H1 (cell line): ENCODE data around the gene AP2A2. TPM values are rescaled to one million over a fixed set of nuclear protein-coding genes. Genes with fewer than 3 reads are reported as not detected.

Experiments
- CTCF ChIA-PET: fragments of 300-600 bp; sonication (Branson Sonifier 250); formaldehyde crosslinking; loops from one replicate; lab custom pipeline; 2021; ENCODE audit not compliant: partially characterized antibody; lab: Charles Lee
- POLR2A ChIA-PET: fragments of 300-600 bp; sonication (Branson Sonifier 250); formaldehyde crosslinking; loops from one replicate; lab custom pipeline; 2021; ENCODE audit warnings: inconsistent platforms; ENCODE audit not compliant: partially characterized antibody; lab: Charles Lee
- DNase-seq, 2 experiments: peaks; one replicate each; pipeline versions ENCODE4 v3.0.0 to v3.0.0-alpha.2; 2010 to 2022; ENCODE audit warnings: low spot score in 2 of 2, low read depth in 1 of 2, mixed read lengths in 1 of 2
- FAIRE-seq: peaks from 2 replicates; lab custom pipeline; 2011; peaks lifted over from hg19 to GRCh38; lab: Jason Lieb, UNC
- H2AFZ ChIP-seq: 2 replicates; pipeline ENCODE4 v1.8.1; 2012; ENCODE audit warnings: low read length, inconsistent platforms
- H2AK5ac ChIP-seq: 2 replicates; pipeline ENCODE4 v1.6.1; 2013; ENCODE audit warnings: low read depth, low read length
- H2BK120ac ChIP-seq: replicated peaks from 2 replicates; pipeline ENCODE3; 2013; ENCODE audit warnings: low read depth, low read length, inconsistent platforms
- H2BK12ac ChIP-seq: 2 replicates; pipeline ENCODE4 v1.6.1; 2013; ENCODE audit warnings: low read depth, low read length
- H2BK15ac ChIP-seq: 2 replicates; pipeline ENCODE4 v1.6.1; 2013; ENCODE audit warnings: low read length
- H2BK20ac ChIP-seq: 2 replicates; pipeline ENCODE4 v1.6.1; 2013; ENCODE audit warnings: low read length
- H2BK5ac ChIP-seq: 2 replicates; pipeline ENCODE4 v1.6.1; 2013; ENCODE audit warnings: low read depth, low read length
- H3K14ac ChIP-seq: 2 replicates; pipeline ENCODE4 v1.6.1; 2013; ENCODE audit warnings: inconsistent platforms; ENCODE audit not compliant: insufficient read length
- H3K18ac ChIP-seq: 2 replicates; pipeline ENCODE4 v1.6.1; 2013; ENCODE audit warnings: low read length; ENCODE audit errors: extremely low read depth
- H3K23ac ChIP-seq: 2 replicates; pipeline ENCODE4 v1.6.1; 2013; ENCODE audit warnings: inconsistent platforms; ENCODE audit not compliant: insufficient read length
- H3K23me2 ChIP-seq: 2 replicates; pipeline ENCODE4 v1.6.1; 2013; ENCODE audit warnings: low read depth, low read length
- H3K27ac ChIP-seq: 2 replicates; pipeline ENCODE4 v1.6.1; 2011; ENCODE audit warnings: low read depth, low read length, inconsistent platforms
- H3K27me3 ChIP-seq, 4 experiments: replicated peaks in 1 of 4; 1 replicate in 1 of 4; 2 replicates in 3 of 4; pipeline versions ENCODE4 v1.6.1 to v1.8.1; 2011 to 2013; ENCODE audit warnings: low read length in 3 of 4, mild to moderate bottlenecking in 3 of 4, inconsistent platforms in 2 of 4, mixed read lengths in 2 of 4, moderate library complexity in 1 of 4; ENCODE audit not compliant: control insufficient read depth in 3 of 4, insufficient read depth in 3 of 4; ENCODE audit errors: extremely low read depth in 1 of 4
- H3K36me3 ChIP-seq, 4 experiments: 2 replicates each; pipeline versions ENCODE4 v1.6.1 to v1.8.1; 2011 to 2013; ENCODE audit warnings: mild to moderate bottlenecking in 4 of 4, low read length in 3 of 4, moderate library complexity in 2 of 4, control low read depth in 1 of 4, inconsistent platforms in 1 of 4; ENCODE audit not compliant: insufficient read depth in 4 of 4, control insufficient read depth in 2 of 4
- H3K4ac ChIP-seq: replicated peaks from 2 replicates; pipeline ENCODE3; 2013; ENCODE audit warnings: low read length, low read depth, mixed read lengths, inconsistent platforms; ENCODE audit not compliant: insufficient read length
- H3K4me1 ChIP-seq, 4 experiments: replicated peaks in 1 of 4; 1 replicate in 1 of 4; 2 replicates in 3 of 4; pipeline versions ENCODE4 v1.6.1 to v1.8.1; 2011 to 2013; ENCODE audit warnings: low read length in 3 of 4, inconsistent platforms in 2 of 4, mixed read lengths in 1 of 4; ENCODE audit not compliant: insufficient read depth in 4 of 4, control insufficient read depth in 3 of 4
- H3K4me2 ChIP-seq, 2 experiments: 2 replicates each; pipeline versions ENCODE4 v1.6.1 to v1.8.1; 2011 to 2013; ENCODE audit warnings: low read depth in 2 of 2, low read length in 2 of 2, control low read depth in 1 of 2, inconsistent platforms in 1 of 2, mild to moderate bottlenecking in 1 of 2; ENCODE audit not compliant: insufficient read depth in 1 of 2
- H3K4me3 ChIP-seq, 4 experiments: fragments of 200-600, 300-600 bp in 1 of 4; sonication (generic), shearing (Covaris generic), sonication (Bioruptor Twin) in 1 of 4; 2 replicates each; pipeline versions ENCODE4 v1.5.1 to v1.8.1; 2011 to 2016; ENCODE audit warnings: low read length in 4 of 4, low read depth in 3 of 4, control low read depth in 2 of 4, inconsistent platforms in 2 of 4, mild to moderate bottlenecking in 2 of 4, mixed read lengths in 1 of 4, moderate library complexity in 1 of 4; ENCODE audit not compliant: insufficient read depth in 2 of 4; ENCODE audit errors: extremely low read depth in 1 of 4
- H3K56ac ChIP-seq: replicated peaks from 2 replicates; pipeline ENCODE3; 2013; ENCODE audit warnings: low read depth, mild to moderate bottlenecking, mixed read lengths, low read length, inconsistent platforms; ENCODE audit not compliant: insufficient read length
- H3K79me1 ChIP-seq: 2 replicates; pipeline ENCODE4 v1.6.1; 2013; ENCODE audit warnings: low read depth, low read length, control low read depth
- H3K79me2 ChIP-seq, 2 experiments: 2 replicates each; pipeline versions ENCODE4 v1.6.1 to v1.8.1; 2012 to 2013; ENCODE audit warnings: low read length in 2 of 2, mild to moderate bottlenecking in 2 of 2, inconsistent platforms in 1 of 2; ENCODE audit not compliant: insufficient read depth in 2 of 2, control insufficient read depth in 1 of 2
- H3K9ac ChIP-seq, 4 experiments: replicated peaks in 1 of 4; 1 replicate in 1 of 4; 2 replicates in 3 of 4; pipeline versions ENCODE4 v1.6.1 to v1.8.1; 2011 to 2013; ENCODE audit warnings: low read depth in 3 of 4, low read length in 3 of 4, control low read depth in 2 of 4, mild to moderate bottlenecking in 2 of 4, moderate library complexity in 2 of 4, inconsistent platforms in 1 of 4; ENCODE audit errors: extremely low read depth in 1 of 4
- H3K9me3 ChIP-seq, 2 experiments: 2 replicates each; pipeline versions ENCODE4 v1.6.1 to v1.8.1; 2012 to 2013; ENCODE audit warnings: mild to moderate bottlenecking in 2 of 2, moderate library complexity in 2 of 2, control low read depth in 1 of 2, inconsistent platforms in 1 of 2, low read depth in 1 of 2, low read length in 1 of 2, mixed read lengths in 1 of 2; ENCODE audit not compliant: insufficient read depth in 2 of 2
- H4K20me1 ChIP-seq, 2 experiments: replicated peaks in 1 of 2; 2 replicates each; pipeline versions ENCODE3 to v1.8.1; 2011 to 2013; ENCODE audit warnings: inconsistent platforms in 2 of 2, low read length in 2 of 2, mild to moderate bottlenecking in 1 of 2; ENCODE audit not compliant: insufficient read depth in 2 of 2, control insufficient read depth in 1 of 2
- H4K5ac ChIP-seq: 2 replicates; pipeline ENCODE4 v1.6.1; 2013; ENCODE audit warnings: low read length, low read depth, mixed read lengths, inconsistent platforms; ENCODE audit not compliant: insufficient read length
- H4K8ac ChIP-seq: 2 replicates; pipeline ENCODE4 v1.8.0; 2013; ENCODE audit warnings: mild to moderate bottlenecking, moderate library complexity, low read length, inconsistent platforms; ENCODE audit not compliant: insufficient read depth; ENCODE audit errors: extremely low read depth
- H4K91ac ChIP-seq: replicated peaks from 2 replicates; pipeline ENCODE3; 2013; ENCODE audit warnings: low read length, mixed read lengths, inconsistent platforms; ENCODE audit not compliant: insufficient read length
- BCL11A ChIP-seq, 2 experiments: IDR thresholded peaks; one replicate each; pipeline ENCODE4 v1.6.1; 2011; ENCODE audit warnings: low read depth in 2 of 2, low read length in 2 of 2, mild to moderate bottlenecking in 2 of 2
- BRCA1 ChIP-seq: IDR thresholded peaks from 2 replicates; pipeline ENCODE4 v1.6.1; 2012; ENCODE audit warnings: low read depth, low read length, improper control_type of control experiment
- CBX8 ChIP-seq: fragments of 300-800, 300-1000 bp; sonication (generic); IDR thresholded peaks from 2 replicates; pipeline ENCODE4 v1.7.1; 2016; ENCODE audit warnings: low read depth, low read length, borderline replicate concordance
- CEBPB ChIP-seq: IDR thresholded peaks from 2 replicates; pipeline ENCODE4 v1.6.1; 2012; ENCODE audit warnings: low read depth, low read length
- CREB1 ChIP-seq: IDR thresholded peaks from 2 replicates; pipeline ENCODE4 v1.6.1; 2012; ENCODE audit warnings: inconsistent platforms
- GTF2F1 ChIP-seq: IDR thresholded peaks from 2 replicates; pipeline ENCODE4 v1.6.1; 2012; ENCODE audit warnings: low read depth, low read length, improper control_type of control experiment, borderline replicate concordance
- KDM1A ChIP-seq: fragments of 200-600, 300-600 bp; sonication (generic); IDR thresholded peaks from 2 replicates; pipeline ENCODE4 v1.7.1; 2016; ENCODE audit warnings: mild to moderate bottlenecking, low read length, borderline replicate concordance
- KDM5A ChIP-seq: fragments of 200-600 bp; IDR thresholded peaks from 2 replicates; pipeline ENCODE4 v1.7.1; 2012; ENCODE audit warnings: mild to moderate bottlenecking, low read length, inconsistent platforms, mixed read lengths
- POLR2A ChIP-seq, 2 experiments: IDR thresholded peaks; 1 replicate in 1 of 2; 2 replicates in 1 of 2; pipeline ENCODE4 v1.6.1; 2011; ENCODE audit warnings: low read depth in 2 of 2, low read length in 2 of 2, mild to moderate bottlenecking in 2 of 2; ENCODE audit errors: control extremely low read depth in 1 of 2
- POLR2AphosphoS5 ChIP-seq: IDR thresholded peaks from 2 replicates; pipeline ENCODE4 v1.6.1; 2011; ENCODE audit warnings: low read depth, low read length
- SAP30 ChIP-seq: fragments of 300-600 bp; sonication (generic); IDR thresholded peaks from 2 replicates; pipeline ENCODE4 v1.7.1; 2012; ENCODE audit warnings: low read length, moderate library complexity, mild to moderate bottlenecking, inconsistent platforms; ENCODE audit not compliant: insufficient read depth, insufficient replicate concordance
- SIN3A ChIP-seq, 2 experiments: IDR thresholded peaks in 1 of 2; conservative IDR thresholded peaks in 1 of 2; 2 replicates each; pipeline ENCODE4 v1.6.1; 2011 to 2012; ENCODE audit warnings: low read length in 2 of 2, improper control_type of control experiment in 1 of 2, low read depth in 1 of 2, mild to moderate bottlenecking in 1 of 2
- SUZ12 ChIP-seq: fragments of 200-600 bp; sonication (generic); IDR thresholded peaks from 2 replicates; pipeline ENCODE4 v1.6.1; 2012; ENCODE audit warnings: mild to moderate bottlenecking, inconsistent platforms, low read length, moderate library complexity, mixed read lengths
- YY1 ChIP-seq: IDR thresholded peaks from 2 replicates; pipeline ENCODE4 v1.6.1; 2011; ENCODE audit warnings: low read depth, mild to moderate bottlenecking, low read length
- WGBS, 2 experiments: shearing (Covaris generic) in 1 of 2; methylation state at CpG; one replicate each; pipeline versions ENCODE4 v1.1.6 to v1.1.7; 2013 to 2015; ENCODE audit warnings: low lambda C conversion rate in 2 of 2, mixed read lengths in 2 of 2, inconsistent platforms in 1 of 2, low coverage in 1 of 2, missing lambda C conversion rate in 1 of 2; ENCODE audit not compliant: insufficient replicate concordance in 2 of 2, insufficient coverage in 1 of 2, insufficient read length in 1 of 2; ENCODE audit errors: extremely low coverage in 1 of 2, missing lambda C conversion rate in 1 of 2; 5-methylcytosine and 5-hydroxymethylcytosine counted together
- polyA plus RNA-seq, 7 experiments: library from polyadenylated mRNA; depleted of rRNA in 3 of 7; stranded (reverse) in 5 of 7; unstranded in 2 of 7; fragments of >200 nt in 5 of 7; fragments of 200-250 nt in 2 of 7; gene quantifications; 1 replicate in 5 of 7; 2 replicates in 1 of 7; 4 replicates in 1 of 7; pipeline versions ENCODE4 v1.2.1 to v1.2.3, GENCODE V29; 2011 to 2013; ENCODE audit warnings: missing spikeins in 2 of 7, mixed read lengths in 2 of 7
- total RNA-seq: library from RNA; stranded (reverse); fragmentation: NEBNext Ultra II Directional; extraction: Animal tissue kit (Norgen Biotek cat#: 25700); gene quantifications from 2 replicates; pipeline ENCODE4 v1.2.1, GENCODE V29; 2021

The AP2A2 gene
- total and polyA plus RNA-seq, 2 of the 8 experiments (the other 6 are each of a cell fraction or from before 2014, with no cell fraction given), result 50.0 to 65.0 TPM

GRCh38 chr11:877565-877964, 48.1 kb upstream of the AP2A2 start:
- Histone ChIP-seq H3K4me3 (no peak overlapping the region), H2AK5ac (no peak overlapping the region), H2BK12ac (no peak overlapping the region), H3K36me3 (peaks cover 0 to 12% (median 0%) of the 10 kb centered on the region in 4 experiments; a peak in 4 of 8 replicates), H3K9me3 (no peaks in the 10 kb centered on the region), H2BK15ac (no peak overlapping the region), H4K8ac (no peak overlapping the region), H2BK120ac (no peak overlapping the region), H3K23me2 (no peaks in the 10 kb centered on the region), H3K56ac (no peak overlapping the region), H4K5ac (no peak overlapping the region), H3K27ac (no peak overlapping the region), H2BK5ac (no peak overlapping the region), H2BK20ac (no peak overlapping the region), H3K4me2 (no peak overlapping the region), H3K14ac (no peak overlapping the region), H3K27me3 (no peaks in the 10 kb centered on the region), H3K23ac (no peak overlapping the region), H2AFZ (no peak overlapping the region), H3K9ac (no peak overlapping the region), H4K91ac (no peak overlapping the region), H3K79me2 (no peaks in the 10 kb centered on the region), H3K4ac (no peak overlapping the region), H3K18ac (no peak overlapping the region), H4K20me1 (peaks cover 5 to 20% of the 10 kb centered on the region in 2 experiments), H3K79me1 (no peaks in the 10 kb centered on the region), H3K4me1 (no peaks in the 10 kb centered on the region; a peak in 2 of 7 replicates)
- WGBS, 2 experiments, result 63% methylated on average over 7 of the region's 11 CpGs; no CpG with 5 or more reads in 1 of the 2 experiments
- FAIRE-seq (no peak), DNase-seq (peak in 1 of 2 experiments; percentile 83)
- ChIA-PET POLR2A (interaction anchor here (0.6 to 2.8 kb wide), 5 partner anchors 9 to 458 kb away, joined by 3 to 10 read pairs (median 5); no protein-coding TSS in a partner anchor), CTCF (interaction anchor here (1.3 to 2.8 kb wide), 4 partner anchors 10 to 56 kb away, joined by 3 to 8 read pairs (median 6); no protein-coding TSS in a partner anchor)
- TF ChIP-seq BRCA1 (no peak), SAP30 (no peak), CREB1 (no peak), GTF2F1 (no peak), POLR2AphosphoS5 (no peak), SIN3A (conservative IDR thresholded peaks at IDR 0.05 in 1 of 2, IDR thresholded peaks at IDR 0.05 in 1 of 2; ENCODE audit: low read depth in 1 of 2, low read length in 2 of 2) (no peak), CEBPB (no peak), KDM1A (no peak), POLR2A (IDR thresholded peaks at IDR 0.05; ENCODE audit: control extremely low read depth in 1 of 2, low read depth in 2 of 2, low read length in 2 of 2) (no peak), SUZ12 (no peak), CBX8 (no peak), YY1 (no peak), BCL11A (IDR thresholded peaks at IDR 0.05; ENCODE audit: low read depth in 2 of 2, low read length in 2 of 2) (no peak), KDM5A (no peak)
